AG04449 (cell line): ENCODE results near the gene ABHD12.

Experiments used
- CTCF ChIA-PET: fragments of 350-600 bp; formaldehyde crosslinking; extraction: SDS; loops from one replicate; lab custom pipeline; 2021; ENCODE audit warnings: antibody characterized with exemption; lab: Yijun Ruan, JAX
- POLR2A ChIA-PET: fragments of 400-600, 350-600 bp; formaldehyde crosslinking; extraction: SDS; loops from one replicate; lab custom pipeline; 2020; ENCODE audit warnings: antibody characterized with exemption, inconsistent platforms; lab: Yijun Ruan, JAX
- DNase-seq: peaks from one replicate; pipeline ENCODE4 v3.0.0-alpha.2; 2010; ENCODE audit warnings: low read depth, low spot score
- H3K4me3 ChIP-seq: 2 replicates; pipeline ENCODE4 v1.5.1; 2011; ENCODE audit warnings: low read depth, mild to moderate bottlenecking, control low read depth, low read length
- TF ChIP-seq, protein P1 (sequence below): IDR thresholded peaks from one replicate; pipeline ENCODE4 v1.5.1; 2011; ENCODE audit warnings: mild to moderate bottlenecking, moderate library complexity, low read length, control low read depth, inconsistent platforms; ENCODE audit not compliant: insufficient read depth; ENCODE audit errors: missing control alignments

ABHD12 gene

GRCh38 chr20:25276533-25277050 lies 114.0 kb downstream of the ABHD12 start:
- POLR2A ChIA-PET = no interaction called here
- DNase-seq = no peak
- no peak overlapping the region for H3K4me3 ChIP-seq
- TF ChIP-seq, protein P1, sequence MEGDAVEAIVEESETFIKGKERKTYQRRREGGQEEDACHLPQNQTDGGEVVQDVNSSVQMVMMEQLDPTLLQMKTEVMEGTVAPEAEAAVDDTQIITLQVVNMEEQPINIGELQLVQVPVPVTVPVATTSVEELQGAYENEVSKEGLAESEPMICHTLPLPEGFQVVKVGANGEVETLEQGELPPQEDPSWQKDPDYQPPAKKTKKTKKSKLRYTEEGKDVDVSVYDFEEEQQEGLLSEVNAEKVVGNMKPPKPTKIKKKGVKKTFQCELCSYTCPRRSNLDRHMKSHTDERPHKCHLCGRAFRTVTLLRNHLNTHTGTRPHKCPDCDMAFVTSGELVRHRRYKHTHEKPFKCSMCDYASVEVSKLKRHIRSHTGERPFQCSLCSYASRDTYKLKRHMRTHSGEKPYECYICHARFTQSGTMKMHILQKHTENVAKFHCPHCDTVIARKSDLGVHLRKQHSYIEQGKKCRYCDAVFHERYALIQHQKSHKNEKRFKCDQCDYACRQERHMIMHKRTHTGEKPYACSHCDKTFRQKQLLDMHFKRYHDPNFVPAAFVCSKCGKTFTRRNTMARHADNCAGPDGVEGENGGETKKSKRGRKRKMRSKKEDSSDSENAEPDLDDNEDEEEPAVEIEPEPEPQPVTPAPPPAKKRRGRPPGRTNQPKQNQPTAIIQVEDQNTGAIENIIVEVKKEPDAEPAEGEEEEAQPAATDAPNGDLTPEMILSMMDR = no peak
- CTCF ChIA-PET = interaction anchor here (1.3 kb wide), 1 partner anchor 123 kb away, joined by 4 read pairs; no protein-coding TSS in a partner anchor

DNA sequence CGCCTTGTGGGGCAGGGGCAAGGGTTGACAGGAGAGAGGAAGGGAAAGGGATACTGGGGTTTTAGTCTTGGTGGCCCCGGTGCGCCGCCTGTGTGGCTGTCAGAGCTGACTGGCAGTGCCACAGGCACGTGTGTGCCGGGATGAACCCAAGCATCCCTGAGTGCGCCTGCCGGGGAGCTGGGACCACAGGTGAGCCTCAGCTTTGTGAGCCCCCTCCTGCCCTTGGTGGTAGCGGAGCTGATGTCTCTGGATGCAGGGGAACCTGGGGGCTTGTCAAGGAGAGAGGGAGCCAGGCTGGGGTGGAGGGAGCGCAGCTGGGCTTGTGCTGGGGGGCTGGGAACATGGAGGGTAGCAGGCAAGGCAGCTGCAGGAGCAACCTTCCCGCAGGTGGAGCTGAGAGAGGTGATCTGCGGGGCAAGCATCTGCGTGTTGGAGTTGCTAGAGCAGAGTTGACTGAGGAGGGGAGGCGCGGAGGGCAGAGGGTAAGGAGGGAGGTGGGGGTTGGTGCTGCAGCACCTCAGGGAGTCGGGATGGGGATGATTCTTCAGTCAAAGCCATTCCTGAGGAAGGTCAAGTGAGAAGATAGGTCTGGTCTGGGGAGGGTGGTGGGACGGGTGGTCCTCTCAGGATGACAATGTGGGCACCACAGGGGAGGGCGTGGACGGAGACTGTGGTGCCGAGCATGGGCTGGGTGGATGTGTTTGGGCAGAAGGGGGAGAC lies 114.7 kb downstream of the ABHD12 start:
- H3K4me3 ChIP-seq = no peak overlapping the region
- DNase-seq = no peak
- ChIA-PET CTCF (interaction anchor here (1.2 to 1.3 kb wide), 2 partner anchors 28 to 123 kb away, joined by 3 to 4 read pairs; partner anchors contain the start of gene PYGB), POLR2A (no interaction called here)
- TF ChIP-seq, protein P1 = no peak

GRCh38 chr20:25274891-25275812 lies 115.5 kb downstream of the ABHD12 start:
- CTCF ChIA-PET = interaction anchor here (1.2 to 1.3 kb wide), 2 partner anchors 27 to 124 kb away, joined by 3 to 4 read pairs; partner anchors contain the start of gene PYGB
- no peak for DNase-seq
- H3K4me3 ChIP-seq = no peak overlapping the region
- POLR2A ChIA-PET = no interaction called here
- TF ChIP-seq, protein P1 = no peak

GRCh38 chr20:25274481-25274880 lies 116.2 kb downstream of the ABHD12 start:
- POLR2A ChIA-PET = no interaction called here

GRCh38 chr20:25273541-25274358 lies 116.9 kb downstream of the ABHD12 start:
- DNase-seq = no peak
- POLR2A ChIA-PET = interaction anchor here (1.0 kb wide), 1 partner anchor 46 kb away, joined by 3 read pairs; no protein-coding TSS in a partner anchor
- CTCF ChIA-PET = interaction anchor here (1.3 kb wide), 1 partner anchor 26 kb away, joined by 3 read pairs; no protein-coding TSS in a partner anchor
- TF ChIP-seq, protein P1 = no peak
- no peak overlapping the region for H3K4me3 ChIP-seq

More at GRCh38 chr20:25274481-25274880, 116.2 kb downstream of the ABHD12 start:
- CTCF ChIA-PET = interaction anchor here (1.2 to 1.3 kb wide), 2 partner anchors 27 kb away, joined by 3 read pairs; partner anchors contain the start of gene PYGB
- DNase-seq = no peak
- TF ChIP-seq, protein P1 = no peak
- H3K4me3 ChIP-seq = no peak overlapping the region
